HG03558 (cell line): Measurements from ENCODE around the gene IRF2BP1.

Experiments
- ATAC-seq: cut with Tn5 transposase; IDR thresholded peaks from one replicate; pipeline ENCODE4 v1.9.1; 2021; ENCODE audit warnings: moderate number of reproducible peaks; ENCODE audit not compliant: unreplicated experiment; ENCODE audit errors: extremely low read depth

Gene IRF2BP1

DNA sequence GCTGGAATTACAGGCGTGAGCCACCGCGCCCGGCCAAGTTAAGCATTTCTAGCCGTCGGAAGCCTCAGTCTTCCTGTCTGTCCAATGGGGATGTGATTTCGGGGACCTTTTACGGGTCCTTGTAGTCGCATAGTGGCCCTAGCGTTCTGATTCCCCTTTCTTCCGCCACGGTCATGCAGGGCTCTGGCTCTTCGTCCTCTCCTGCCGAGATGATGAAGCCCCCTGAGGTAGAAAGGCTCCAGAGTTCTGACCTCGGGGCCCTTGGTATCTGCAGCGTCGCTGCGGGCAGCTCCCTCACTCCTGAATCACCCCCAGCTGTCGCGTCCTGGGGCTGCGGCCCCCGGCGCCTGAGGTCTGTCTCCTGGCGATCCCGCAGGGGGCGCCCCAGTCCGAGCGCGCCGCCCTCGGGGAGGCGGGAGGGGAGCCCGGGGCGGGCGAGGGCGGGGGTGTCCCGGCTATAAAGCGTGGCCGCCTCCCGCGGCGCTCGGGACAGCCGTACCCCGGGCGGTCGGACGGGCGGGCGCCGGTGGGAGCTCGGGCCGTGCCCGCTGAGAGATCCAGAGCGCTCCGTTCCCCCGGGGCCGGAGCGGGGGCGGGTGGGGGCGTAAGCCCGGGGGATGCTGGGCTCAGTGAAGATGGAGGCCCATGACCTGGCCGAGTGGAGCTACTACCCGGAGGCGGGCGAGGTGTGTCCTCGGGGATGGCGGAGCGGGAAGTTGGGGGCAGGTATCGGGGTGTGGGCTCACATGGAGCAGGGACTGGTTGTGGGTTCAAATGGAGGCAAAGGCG lies 21.9 kb downstream of the IRF2BP1 start, which contains the start of gene FOXA3:
FOXA3 (plus strand) TSS at position 487 of the 789 bp plus-strand sequence; CDS start at position 618, 131 bp downstream.
- no peak for ATAC-seq

DNA sequence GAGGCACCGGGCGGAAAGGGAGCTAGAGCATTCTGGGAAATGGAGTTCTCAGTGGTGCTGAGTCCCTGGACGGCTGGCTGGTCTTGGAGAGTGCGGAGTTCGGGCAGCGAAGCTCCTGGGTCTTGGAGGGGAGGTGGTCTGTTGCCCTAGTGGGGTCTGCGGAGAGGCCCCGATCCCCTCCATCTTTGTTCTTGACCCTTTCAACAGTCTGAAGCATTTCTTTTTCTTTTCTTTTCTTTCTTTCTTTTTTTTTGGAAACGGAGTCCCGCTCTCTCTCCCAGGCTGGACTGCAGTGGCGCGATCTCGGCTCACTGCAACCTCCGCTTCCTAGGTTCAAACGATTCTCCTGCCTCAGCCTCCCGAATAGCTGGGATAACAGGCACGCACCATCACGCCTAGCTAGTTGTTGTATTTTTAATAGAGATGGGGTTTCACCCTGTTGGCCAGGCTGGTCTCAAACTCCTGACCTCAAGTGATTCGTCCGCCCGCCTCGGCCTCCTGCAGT lies 22.6 kb downstream of the IRF2BP1 start:
- ATAC-seq: no peak

DNA sequence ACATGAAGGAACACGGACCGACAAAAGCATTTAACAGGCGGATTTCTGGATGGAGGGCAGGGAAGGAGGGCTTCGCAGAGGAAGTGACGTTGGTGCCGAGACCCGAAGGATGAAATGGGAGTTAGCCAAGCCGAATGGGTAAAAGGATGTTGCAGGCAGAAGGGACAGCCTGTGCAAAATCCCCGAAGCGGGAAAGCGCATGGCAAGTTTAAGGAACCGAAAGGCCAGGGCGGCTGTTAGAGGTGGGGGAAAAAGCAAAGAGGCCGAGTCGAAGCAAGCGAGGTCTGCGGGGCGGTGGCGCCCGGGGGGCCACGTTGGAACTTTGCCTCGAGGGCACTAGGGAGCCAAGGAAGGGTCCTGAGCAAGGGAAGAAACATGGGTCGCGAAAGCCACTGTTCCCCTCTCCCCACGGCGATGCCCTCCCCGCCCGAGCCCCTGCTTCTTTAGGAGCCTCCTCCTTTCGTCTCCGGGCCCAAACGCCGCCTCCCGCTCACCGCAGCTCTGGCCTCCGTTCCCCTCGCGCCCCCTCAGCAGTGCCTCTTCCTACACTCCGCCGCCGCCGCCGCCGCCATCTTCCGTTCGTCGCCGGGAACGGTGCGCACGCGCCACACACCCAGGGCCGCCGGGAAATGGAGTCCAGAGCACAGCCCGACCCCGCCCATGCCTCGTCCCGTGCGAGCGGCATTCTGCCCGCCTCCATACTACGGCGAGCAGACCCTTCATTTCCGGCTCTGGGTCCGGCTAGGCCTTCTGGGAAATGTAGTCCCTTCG lies 23.2 kb downstream of the IRF2BP1 start, which contains the start of gene SYMPK:
SYMPK (minus strand) TSS at position 584 of the 771 bp plus-strand sequence. CDS start 8,652 bp downstream, outside the sequence.
- no peak for ATAC-seq

DNA sequence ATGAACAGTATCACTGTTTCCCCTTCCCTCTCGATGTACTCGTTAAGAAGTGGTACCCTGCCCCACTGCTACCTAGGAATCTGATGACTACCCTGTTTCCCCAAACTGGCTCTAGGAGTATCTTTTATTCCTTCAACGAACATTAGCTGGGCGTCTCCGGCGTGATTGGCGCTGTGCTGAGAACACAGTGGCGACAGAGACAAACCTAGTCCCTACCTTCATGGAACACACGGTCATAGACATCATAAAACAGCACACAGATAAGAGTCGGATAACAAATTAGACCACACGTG lies 23.7 kb downstream of the IRF2BP1 start:
- ATAC-seq: no peak

DNA sequence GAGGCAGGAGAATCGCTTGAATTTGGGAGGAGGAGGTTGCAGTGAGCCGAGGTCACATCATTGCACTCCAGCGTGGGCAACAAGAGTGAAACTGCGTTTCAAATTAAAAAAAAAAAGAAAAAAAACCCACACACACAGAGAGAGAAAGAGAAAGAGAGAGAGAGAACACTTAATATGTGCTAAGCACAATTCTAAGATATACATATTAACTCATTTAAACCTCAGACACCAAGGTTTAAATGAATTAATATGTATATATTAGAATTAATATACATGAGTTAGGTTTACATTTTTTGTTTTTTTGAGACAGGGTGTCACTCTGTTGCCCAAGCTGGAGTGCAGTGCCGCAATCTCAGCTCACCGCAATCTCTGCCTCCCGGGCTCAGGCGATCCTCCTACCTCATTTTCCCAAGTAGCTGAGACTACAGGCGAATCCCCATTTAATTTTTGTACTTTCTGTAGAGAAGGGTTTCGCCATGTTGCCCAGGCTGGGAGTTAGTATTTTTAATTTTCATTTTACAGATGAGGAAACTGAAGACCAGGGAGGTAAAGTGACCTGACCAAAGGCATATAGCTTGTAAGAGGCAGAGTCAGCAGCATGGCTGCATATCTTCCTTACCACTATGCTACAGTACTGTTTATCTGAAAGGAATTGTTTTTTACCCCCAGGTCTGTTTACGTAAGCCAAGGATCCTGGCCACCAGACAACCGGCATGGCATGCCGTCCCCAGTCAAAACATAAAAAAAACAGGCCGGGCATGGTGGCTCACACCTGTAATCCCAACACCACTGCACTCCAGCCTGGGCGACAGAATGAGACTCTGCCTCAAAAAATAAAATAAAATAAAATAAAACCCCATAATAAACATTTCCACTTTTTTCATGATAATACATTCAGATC lies 25.3 kb downstream of the IRF2BP1 start:
- no peak for ATAC-seq

DNA sequence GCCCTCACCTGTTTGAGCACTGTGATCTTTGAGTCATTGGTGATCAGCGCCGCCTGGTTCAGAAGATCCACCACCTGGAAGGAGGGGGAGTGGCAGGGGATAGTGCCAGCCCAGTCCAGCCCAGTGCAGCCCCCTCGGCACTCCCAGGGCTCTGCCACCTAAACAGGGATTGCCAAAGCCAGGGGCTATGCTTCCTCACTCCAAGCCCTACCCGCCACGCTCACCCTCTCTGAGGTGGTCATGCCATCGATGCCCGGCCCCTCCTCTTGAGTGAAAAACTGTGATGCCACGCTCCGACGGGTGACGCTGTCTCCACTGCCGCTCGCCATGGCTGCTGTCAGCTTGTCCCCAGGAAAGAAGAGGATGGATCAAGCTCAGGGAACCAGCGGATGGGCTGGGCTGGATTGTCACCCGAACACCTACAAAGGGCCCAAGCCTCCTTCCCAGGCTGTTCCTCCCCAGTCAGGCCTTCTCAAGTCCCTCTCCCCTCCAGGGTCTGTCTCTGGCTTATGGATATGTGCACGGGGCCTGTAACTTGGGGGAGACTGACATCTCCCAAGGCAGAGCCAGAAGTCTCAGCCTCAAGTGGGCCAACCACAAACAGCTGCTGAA lies 31.7 kb downstream of the IRF2BP1 start:
- ATAC-seq: no peak

DNA sequence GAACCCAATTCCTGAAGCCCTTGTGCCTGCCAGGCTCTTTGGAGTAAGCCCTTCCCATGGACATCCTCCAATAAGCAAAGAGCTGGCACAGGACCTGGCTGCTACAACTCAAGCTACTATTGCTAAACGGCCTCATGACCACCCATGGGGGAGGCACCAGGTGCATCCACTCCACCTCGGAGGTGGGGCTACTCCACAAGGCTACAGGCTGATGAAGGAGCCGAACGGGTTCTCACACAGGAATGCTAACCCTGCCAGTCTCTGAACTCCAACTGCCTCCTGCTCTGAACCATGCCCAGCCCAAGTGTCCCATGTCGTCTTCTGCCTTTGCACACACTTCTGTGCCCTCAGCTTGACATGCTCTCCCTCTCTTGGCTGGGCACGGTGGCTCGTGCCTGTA lies 33.0 kb downstream of the IRF2BP1 start:
- no peak for ATAC-seq

DNA sequence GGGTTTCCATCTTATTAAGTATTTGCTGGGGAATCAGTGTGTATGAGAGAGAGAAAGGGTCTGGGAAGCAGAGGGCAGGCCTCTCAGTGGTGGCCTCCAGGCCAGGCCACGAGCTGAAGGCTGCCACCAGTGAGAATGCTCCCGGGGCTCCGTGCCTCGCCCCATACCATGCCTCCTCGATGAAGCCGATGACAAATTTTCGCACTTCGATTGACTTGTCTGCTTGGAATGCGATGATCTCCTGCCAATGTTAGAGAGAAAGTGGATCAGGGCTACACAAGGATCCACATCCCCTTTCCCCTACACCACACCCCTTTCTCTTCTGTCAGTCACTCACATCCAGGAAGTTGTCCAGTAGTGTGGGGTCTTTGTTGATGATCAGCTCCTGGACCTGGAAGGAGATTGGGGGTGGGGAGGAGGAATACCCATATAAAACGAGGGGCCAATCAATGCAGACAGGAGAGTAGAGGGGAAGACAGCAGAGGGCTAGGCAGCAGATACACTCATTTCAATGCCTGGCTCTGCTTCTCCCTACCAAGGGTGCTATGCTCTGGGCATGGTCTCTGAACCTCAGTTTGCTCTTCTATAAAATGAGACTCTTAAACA lies 33.7 kb downstream of the IRF2BP1 start:
- ATAC-seq: no peak

DNA sequence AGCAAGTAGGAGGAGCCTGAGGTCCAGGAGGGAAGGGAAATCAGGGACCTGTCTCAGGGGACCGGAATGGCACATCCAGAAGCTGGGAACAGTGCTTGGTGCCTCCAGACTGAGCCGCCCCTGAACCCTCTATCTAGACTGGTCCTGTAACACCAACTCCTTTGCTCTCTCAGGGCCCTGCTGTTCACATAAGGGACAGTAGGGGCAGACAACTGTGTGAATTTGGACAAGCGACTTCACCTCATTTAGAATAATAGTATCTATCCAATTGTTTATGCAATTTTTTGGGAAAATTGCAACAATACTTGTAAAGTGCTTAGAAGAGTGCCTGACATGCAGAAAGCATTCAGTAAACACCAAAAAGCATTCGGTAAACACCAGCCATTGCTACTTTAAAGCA lies 37.0 kb downstream of the IRF2BP1 start:
- ATAC-seq: no peak

DNA sequence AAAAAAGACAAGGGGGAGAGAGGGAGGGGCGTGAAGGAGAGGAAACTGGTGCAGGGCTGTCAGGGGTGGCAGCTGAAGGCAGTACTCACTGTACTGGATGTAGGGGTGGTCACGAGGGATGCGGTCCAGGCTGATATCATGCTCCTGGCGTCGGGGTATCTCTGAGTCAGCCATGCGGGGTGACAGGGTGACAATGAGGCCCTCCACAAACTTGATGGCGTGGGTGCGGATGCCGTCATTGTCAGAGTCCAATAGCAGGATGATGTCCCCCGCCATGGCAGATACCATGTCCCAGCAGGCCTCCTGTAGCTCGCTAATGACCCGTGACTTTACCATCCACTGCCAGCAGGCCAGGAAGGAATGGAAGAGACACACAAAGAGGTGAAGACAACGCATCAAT lies 38.3 kb downstream of the IRF2BP1 start:
- no peak for ATAC-seq

DNA sequence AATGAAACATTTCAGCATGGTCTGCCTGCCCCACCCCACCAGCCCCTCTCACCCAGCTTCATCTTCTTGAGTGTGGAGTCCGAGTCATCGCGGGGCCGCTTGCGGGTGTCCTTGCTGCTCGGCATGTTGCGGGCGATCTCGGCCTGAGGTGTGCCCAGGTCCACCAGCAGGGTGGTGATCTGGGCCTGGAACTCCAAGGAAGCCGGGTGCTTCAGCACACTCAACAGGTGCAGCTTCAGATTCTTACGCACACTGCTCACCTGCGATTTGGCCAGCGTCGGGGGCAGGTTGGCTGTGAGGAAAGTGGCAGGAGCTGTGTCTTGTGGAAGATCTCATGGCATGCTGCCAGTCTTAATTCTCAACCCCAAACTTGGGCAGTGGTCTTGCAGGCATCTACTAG lies 43.7 kb downstream of the IRF2BP1 start:
- no peak for ATAC-seq

DNA sequence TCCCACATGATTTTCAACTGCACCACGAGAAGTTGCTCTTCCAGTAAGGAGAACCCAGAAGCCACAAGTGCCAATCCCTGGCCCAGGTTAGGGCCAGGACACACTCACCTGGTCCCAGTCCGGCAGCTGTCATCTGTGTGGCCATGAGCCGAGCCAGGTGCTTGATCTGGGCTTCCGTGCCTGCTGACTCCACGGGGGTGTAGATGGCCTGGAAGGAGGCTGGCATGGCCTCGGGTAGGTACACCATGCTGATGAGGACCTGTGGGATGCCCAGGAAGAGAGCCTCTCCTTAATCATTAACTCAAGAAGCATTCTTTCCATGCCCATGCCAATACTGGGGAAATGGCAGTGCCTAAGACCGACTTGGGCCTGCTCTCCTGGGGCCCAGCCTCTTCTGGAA lies 51.0 kb downstream of the IRF2BP1 start:
- ATAC-seq: no peak
